Measurements from ENCODE around the gene CNTN4.

DNA sequence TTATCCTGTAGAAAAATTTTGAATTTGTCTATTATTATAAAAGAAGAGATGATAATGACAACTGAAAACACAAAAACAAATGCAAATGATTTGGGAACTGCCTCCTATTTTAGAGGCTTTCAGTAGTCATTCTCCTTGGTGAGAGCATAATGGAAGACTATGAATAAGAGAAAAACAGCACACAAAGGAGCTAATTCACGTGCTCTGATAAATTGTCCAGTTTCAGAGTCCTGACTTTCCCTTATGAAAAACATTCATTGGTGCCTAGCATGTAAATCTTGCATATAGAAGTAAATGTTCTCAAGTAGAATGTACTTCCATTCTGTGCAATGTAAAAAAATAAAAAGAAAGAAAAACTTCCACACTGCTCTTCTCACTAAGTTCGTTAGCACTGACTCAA is 805.4 kb downstream of the CNTN4 start:
- TF ChIP-seq BHLHE40 (IDR thresholded peaks at IDR 0.05; ENCODE audit: borderline replicate concordance) (no peak), SP1 (IDR thresholded peaks at IDR 0.05) (no peak), TARDBP (IDR thresholded peaks at IDR 0.05) (no peak), CTBP1 (IDR thresholded peaks at IDR 0.05; ENCODE audit: borderline replicate concordance) (no peak), FOXA1 (IDR thresholded peaks at IDR 0.05) (no peak), ELF4 (IDR thresholded peaks at IDR 0.05) (no peak), SUZ12 (IDR thresholded peaks at IDR 0.05) (no peak), FOXM1 (IDR thresholded peaks at IDR 0.05; ENCODE audit: borderline replicate concordance) (no peak), NFRKB (IDR thresholded peaks at IDR 0.05) (no peak), ZNF384 (IDR thresholded peaks at IDR 0.05) (no peak)

Measured in HEK293T (cell line).